NCI-H1694 (cell line): ENCODE results near the gene CATSPER3.

ENCODE experiments used
- DNase-seq: peaks from one replicate; lab custom pipeline; 2025; lab: John Stamatoyannopoulos, UW

Gene CATSPER3

GRCh38 chr5:135041726-135042125 lies 74.0 kb downstream of the CATSPER3 start:
- DNase-seq: no peak

GRCh38 chr5:135042595-135042994 lies 74.9 kb downstream of the CATSPER3 start:
- DNase-seq: no peak

GRCh38 chr5:135045488-135045887 lies 77.8 kb downstream of the CATSPER3 start:
- no peak for DNase-seq

GRCh38 chr5:135046661-135047346 lies 79.1 kb downstream of the CATSPER3 start:
- DNase-seq: no peak

- no peak for DNase-seq
Measured at GRCh38 chr5:135047347-135047695, 79.6 kb downstream of the CATSPER3 start.

- no peak for DNase-seq
Measured at GRCh38 chr5:135048286-135048685, 80.6 kb downstream of the CATSPER3 start.

GRCh38 chr5:135048930-135049329 lies 81.2 kb downstream of the CATSPER3 start:
- DNase-seq: no peak

- DNase-seq: no peak
Measured at GRCh38 chr5:135050244-135050767, 82.6 kb downstream of the CATSPER3 start.

- DNase-seq: no peak
Measured at GRCh38 chr5:135051399-135051798, 83.7 kb downstream of the CATSPER3 start.

- DNase-seq: no peak
Measured at GRCh38 chr5:135051872-135052271, 84.2 kb downstream of the CATSPER3 start.

GRCh38 chr5:135052511-135053145 lies 84.9 kb downstream of the CATSPER3 start:
- DNase-seq: no peak

GRCh38 chr5:135053278-135053677 lies 85.6 kb downstream of the CATSPER3 start:
- DNase-seq: no peak

- no peak for DNase-seq
Measured at GRCh38 chr5:135053989-135054388, 86.3 kb downstream of the CATSPER3 start.

- DNase-seq: no peak
Measured at GRCh38 chr5:135054546-135054945, 86.8 kb downstream of the CATSPER3 start.

- no peak for DNase-seq
Measured at GRCh38 chr5:135055396-135055795, 87.7 kb downstream of the CATSPER3 start.

- DNase-seq: no peak
Measured at GRCh38 chr5:135056316-135057030, 88.8 kb downstream of the CATSPER3 start.

GRCh38 chr5:135057233-135057632 lies 89.5 kb downstream of the CATSPER3 start:
- DNase-seq: no peak

GRCh38 chr5:135058331-135058732 lies 90.6 kb downstream of the CATSPER3 start:
- DNase-seq: no peak

- DNase-seq: no peak
Measured at GRCh38 chr5:135059000-135059923, 91.6 kb downstream of the CATSPER3 start.

GRCh38 chr5:135060021-135060420 lies 92.3 kb downstream of the CATSPER3 start:
- no peak for DNase-seq

GRCh38 chr5:135061001-135061400 lies 93.3 kb downstream of the CATSPER3 start:
- no peak for DNase-seq
